ENCODE results near the gene FBXW11.
"Not testable (repeated sequence)": the region's sequence is repeated elsewhere in the genome, so short reads cannot be mapped to it uniquely, and the experiment has no call there.

FBXW11 gene

DNA sequence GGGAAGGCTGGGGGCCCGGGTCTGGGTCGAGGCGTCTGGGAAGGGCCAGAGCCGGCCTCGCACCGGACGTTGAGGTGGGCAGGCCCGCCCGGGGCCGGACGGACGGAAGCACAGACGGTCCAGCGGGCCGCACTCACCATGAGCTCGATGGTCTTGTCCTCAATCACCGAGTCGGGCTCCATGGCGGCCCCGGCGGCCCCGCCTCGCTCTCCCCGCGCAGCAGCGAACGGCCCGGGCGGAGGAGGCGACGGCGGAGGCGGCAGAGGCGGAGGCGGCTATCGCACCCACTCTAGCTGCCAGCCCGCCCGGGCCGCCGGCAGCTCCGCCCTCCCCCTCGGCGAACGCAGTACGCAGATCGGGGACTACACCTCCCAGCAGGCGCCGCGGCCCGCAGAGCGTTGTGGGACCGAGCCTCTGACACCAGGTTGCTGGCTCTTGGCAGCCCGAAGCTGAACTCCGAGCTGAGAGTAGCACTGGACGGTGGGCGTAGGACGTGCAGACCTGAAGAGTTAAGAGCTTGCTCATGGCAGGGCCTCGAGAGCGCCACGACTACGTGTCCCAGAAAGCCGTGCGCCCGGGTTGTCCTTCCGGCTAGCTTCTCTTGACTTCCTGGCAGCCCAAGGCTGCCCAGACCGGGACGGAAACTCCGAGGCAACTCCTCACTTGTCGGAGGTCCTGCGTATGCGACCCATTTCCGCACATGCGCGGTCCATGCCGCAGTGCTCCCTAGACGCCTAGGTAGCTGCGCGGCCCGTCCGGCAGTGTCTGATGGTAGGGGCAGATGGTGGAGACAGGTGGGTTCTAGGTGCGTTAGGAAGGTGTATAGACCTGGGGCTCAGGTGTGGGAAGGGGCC, at the start of gene FBXW11:
TSS of gene FBXW11 (minus strand) at position 318 of the 854 bp plus-strand sequence. CDS start at position 182, 136 bp downstream.
- no peak for FAIRE-seq

DNA sequence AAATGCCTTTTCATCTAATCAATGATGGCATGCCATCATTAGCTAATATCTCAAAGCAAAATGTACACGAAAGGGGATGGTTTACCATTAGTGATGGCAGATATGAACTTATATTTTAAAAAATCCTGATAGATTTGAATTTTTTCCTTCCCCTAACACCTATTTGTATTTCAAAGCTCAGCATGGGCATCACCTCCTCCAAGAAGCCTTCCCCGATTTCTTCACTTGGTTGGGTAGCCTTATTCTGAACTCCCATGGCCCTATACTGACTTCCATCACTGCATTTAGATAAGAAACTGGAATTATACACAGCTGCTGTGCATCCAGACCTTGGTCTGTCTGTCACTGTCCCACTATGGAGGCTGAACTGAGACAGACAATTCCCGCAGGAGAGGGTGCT, 49.6 kb upstream of the FBXW11 start:
- FAIRE-seq: no peak

DNA sequence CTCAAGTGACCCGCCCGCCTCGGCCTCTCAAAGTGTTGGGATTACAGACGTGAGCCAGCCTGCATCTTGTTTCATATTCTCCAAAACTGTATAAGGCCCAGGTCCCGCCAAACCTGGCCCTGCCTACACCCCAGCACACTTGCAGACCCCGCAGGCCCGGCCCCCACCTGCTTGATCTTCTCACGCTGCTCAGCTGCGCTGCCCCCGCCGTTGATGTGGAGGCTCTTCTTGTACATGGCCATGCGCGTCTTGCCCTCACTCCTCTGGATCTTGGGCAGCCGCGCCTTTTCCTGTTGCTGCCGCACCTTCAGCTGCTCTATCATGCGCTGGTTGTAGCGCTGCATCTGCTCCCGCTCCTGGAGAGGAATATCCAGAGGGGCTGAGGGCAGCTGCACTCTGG, 49.0 kb upstream of the FBXW11 start:
- FAIRE-seq: no peak

DNA sequence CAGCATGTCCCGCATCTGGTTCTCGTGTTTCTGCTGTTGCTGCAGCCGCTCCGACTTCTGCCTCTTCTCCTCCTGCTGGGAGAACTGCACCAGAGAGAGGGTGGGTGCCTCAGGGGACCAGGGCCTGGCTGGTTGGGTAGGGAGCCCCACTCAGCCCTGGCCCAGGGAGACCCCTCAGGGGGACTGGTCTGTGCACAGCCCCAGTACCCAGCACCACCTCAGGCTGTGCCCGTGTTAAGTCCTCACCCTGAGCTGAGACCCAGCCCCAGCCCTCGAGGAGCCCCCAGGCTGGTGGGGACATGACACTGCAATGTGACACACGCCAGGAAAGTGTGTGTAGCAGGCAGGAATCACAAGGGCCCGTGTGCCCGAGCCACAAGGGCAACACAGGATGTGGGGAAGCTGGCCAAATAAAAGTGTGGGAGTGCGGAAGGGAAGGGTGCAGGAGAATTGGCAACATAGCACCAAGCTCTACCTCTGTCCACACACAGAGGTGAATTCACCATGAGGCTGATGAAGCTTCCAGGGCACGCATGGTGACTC, 48.2 kb upstream of the FBXW11 start:
- FAIRE-seq: no peak

DNA sequence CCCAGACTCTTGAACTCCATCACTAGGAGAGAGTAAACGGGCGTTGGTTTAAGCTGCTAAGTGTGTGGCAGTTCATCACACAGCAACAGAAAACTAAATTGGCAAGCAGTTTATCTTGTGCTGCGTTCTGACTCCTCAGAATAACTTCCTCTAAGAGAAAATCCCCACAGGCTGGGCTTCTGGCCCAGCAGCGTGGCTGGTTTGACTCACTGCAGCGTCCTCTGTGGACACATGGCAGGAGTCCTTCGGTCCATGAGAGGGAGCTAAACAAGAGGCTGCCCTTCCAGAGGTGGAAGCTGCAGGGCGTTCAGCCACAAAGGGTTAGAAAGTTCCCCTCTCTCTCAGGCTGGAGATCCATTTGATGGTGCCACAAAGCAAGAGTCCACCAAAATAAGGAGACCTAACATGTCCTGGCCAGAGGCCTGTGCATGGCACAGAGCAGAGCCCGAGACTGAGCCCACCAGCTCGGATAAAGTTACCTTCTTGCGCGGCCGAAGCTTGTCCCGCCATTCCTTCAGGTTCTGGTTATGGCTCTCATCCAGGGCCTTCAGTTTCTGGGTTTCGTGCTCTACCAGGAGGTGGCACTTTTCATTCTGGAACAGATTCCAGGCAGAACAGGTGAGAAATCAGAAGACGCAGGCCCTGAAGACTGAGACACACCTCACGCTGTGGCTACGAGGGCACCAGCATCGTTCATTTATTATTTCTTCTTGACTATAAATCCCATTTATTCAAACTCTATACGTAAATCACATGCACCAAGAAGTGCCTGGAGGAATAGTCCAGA, 46.2 kb upstream of the FBXW11 start:
- FAIRE-seq: no peak

DNA sequence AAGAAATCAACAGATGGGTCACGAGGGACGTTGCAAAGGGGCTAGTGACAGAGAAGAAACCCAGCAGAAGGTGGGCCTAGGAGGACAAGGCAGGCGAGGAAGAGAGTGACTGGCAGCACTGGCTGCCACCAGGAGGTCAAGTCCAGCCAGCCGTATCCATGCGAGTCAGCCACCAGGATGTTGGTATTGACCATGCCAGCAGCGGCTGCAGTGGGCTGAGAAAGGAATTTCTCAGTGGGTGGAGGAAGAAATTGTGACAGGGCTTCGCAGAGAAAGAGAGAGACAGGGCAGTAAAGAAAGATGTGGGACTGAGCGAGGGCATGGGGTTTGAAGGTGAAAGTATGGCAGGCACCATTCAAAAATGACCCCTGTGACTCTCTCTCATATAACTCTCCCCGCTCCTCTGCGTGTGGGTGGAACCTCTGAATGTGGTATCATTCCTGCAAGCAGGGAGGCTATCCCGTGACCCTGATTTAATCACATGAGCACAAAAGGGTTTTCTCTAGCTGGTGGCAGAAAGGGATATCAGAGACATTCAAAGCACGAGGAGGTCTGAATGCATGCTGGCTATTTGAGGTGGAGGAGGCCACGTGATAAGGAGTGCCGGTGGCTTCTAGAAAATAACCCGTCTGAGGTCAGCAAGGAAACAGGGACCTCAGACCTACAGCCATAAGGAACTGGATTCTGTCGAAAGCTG, 45.4 kb upstream of the FBXW11 start:
- FAIRE-seq: no peak

DNA sequence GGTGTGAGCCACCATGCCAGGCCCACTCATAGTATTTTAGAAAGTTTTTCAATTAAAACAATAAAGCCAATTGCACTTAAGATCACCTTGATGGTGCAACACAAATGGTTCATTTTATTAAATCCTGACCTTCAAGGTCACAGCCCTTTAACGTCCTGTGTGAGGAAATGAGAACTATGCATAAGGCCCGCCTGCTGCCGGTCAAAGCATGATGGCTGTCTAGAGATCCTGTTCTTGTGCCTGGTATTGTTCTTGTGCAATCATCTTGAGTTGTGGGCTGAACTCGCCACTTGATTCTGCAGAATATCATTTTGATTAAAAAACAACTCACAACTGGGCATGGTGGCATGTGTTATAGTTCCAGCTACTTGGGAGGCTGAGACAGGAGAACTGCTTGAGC, 43.6 kb upstream of the FBXW11 start:
- FAIRE-seq: no peak

DNA sequence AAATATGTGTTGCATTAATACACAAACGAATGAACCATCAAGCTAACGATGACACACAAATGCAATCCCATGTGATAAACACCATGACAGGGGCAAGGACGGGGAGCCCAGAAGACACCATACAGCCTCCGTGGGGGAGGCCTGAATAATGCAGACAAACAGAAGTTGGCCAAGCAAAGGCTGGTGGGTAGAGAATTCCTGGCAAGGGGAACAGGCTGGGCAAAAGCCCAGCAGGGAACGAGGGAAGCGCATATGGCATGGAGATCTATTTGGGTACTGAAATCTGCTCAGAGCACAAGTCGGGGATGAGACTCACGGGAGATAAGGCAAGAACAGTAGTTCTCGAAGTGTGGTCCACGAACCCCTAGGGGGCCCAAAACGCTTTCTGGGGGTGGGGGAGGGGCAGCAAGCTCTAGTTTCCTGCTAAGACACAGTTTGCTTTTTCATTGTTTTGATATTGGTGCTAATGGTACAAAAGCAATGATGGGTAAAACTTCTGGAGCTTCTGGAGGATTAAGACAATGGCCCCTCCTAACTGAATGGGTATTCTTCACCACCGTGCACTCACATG, 42.9 kb upstream of the FBXW11 start:
- FAIRE-seq: no peak

DNA sequence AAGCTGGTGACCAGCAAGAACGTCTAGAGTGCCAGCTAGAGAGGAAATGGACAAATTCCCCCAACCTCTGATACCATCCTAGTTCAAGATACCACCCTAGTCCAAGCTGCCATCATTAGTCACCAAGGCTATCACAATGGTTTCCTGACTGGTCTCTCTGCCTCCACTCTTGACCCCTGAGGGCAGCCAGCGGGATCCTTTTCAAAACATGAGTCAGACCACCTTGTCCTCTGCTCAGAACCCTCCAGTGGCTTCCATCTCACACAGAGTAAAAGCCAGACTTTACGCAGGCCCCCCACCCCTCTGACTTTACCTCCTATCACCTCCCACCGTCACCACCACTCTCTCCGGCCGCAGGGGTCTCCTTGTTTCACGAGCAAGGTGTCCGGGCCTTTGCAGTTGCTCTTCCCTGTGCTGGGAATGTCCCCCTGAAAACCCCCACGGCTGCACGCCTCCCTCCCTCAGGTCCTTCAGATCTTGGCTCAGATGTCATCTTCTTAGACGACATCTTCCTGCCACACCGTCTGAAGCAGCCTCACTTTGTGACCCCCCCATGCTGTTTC, 42.2 kb upstream of the FBXW11 start:
- no peak for FAIRE-seq

DNA sequence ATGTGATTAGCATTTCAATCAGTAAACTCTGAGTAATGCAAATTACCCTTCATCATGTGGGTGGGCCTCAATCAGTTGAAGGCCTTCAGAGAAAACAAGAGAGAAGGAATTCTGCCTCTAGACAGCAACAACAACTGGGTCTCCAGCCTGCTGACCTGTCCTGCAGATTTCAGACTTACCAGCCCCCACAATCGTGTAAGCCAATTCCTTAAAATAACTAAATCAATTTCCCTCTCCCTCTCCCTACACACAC, 41.7 kb upstream of the FBXW11 start:
- FAIRE-seq: no peak

DNA sequence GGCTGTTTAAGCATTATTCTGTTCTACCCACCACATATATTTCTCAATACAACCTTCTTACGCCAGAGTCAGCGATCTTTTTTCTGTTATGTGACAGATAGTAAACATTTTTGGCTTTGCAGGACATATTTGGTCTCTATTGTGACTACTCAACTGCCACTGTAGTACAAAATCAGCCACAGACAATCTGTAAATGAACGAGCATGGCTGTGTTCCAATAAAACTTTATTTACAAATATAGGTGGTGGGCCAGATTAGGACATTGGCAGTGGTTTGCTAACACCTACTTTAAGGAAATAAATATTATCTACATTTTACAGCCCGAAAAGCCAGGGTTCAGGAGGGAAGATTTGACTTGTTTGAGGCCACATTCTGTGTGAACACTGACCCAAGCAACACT, 40.2 kb upstream of the FBXW11 start:
- no peak for FAIRE-seq

DNA sequence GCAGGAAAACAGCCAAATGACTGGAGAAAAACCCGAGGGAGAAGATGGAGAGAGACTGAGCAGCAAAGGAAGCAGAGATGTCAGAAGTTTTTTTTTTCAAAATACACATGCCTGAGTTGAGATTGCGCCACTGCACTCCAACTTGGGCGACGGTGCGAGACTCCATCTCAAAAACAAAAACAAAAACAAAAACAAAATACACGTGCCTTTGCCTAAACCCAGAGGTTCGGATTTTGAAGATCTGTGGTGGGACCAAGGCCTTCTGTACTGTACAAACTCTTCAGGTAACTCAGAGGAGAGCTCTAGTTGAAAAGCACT, 38.8 kb upstream of the FBXW11 start:
- FAIRE-seq: no peak

DNA sequence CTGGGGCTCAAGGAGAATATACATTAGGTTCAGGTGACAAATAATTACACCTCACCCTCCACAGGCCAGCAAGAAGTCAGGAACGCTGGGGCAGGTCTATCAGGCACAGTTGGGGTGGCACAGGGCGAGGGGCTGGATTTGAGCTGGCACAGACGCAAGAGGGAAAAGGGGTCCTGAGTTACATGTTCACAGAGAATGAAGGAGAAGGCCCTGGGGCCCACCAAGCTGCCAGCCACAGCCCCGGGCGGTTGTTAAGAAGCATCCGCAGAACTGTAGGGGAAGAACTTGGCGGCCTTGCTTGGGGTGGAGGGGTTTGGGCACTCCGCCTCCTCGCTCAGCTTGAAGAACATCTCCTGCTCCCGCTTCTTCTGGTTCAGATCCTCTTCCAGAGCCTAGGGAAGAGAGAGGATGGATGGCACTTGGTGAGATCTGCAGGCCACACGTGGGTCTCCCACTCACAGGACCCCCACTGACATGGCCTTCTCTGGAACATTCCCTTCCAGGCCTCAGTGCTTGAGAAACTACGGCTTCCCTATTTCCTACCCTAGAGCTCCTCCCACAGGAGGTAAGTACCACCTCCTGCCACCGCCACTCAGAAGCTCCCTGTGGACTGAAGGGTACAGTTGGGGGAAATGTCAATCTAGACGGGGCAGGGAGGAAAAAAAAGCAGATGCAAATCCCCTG, 38.3 kb upstream of the FBXW11 start:
- FAIRE-seq: no peak

DNA sequence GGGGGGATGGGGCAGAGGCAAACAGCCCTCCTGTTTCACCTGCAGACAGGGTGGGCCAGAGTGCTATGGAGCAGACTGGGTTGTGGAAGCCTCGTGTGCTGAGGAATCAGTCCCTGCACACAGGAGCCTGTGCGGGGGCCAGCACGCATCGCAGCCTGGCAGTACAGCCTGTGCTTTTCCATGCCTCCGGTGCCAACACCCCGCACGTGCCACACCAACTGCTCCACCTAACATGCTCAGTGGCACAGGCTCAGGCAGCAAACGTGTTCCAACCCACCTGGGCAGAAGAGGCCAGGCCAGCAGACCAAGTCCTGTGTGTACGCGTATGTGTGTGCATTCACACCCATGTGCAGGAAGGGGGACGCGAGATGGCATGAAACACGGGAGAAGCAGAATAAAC, 37.4 kb upstream of the FBXW11 start:
- no peak for FAIRE-seq

DNA sequence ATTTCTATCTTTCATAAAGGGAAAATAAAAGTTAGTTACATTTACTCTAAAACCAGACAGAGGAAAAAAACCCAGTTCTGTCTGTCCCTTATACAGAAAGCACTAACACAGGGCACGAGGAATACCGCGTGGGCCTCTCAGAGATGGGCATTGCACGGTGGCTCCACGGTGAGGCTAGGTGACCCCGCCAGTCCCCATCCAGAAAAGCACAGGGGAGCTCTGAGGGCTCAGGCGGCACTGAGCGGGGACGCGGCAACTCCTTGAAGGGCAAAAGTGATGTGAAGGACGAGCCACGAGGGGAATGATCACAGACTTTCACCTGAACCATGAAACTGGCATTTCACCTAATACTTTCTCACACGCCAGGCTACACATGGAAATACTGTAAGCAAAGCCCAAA, 35.7 kb upstream of the FBXW11 start:
- FAIRE-seq: no peak

DNA sequence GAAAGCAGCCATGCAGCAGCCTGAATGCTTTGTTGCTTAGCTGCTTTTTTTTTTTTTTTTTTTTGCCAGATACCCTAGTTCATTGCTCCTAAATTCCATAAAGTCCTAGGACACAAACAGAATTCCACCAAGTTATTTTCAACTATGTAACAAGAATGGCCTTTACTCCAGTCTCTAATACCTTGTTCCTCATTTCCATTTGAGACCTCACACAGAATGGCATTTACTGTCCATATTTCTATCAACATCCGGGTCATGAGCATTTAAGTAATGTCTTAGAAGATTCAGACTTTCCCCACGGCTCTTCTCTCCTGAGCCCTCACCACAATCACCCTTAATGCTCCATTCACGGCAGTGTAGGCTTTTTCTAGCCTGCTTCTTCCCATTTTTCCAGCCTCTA, 31.7 kb upstream of the FBXW11 start:
- FAIRE-seq: no peak

DNA sequence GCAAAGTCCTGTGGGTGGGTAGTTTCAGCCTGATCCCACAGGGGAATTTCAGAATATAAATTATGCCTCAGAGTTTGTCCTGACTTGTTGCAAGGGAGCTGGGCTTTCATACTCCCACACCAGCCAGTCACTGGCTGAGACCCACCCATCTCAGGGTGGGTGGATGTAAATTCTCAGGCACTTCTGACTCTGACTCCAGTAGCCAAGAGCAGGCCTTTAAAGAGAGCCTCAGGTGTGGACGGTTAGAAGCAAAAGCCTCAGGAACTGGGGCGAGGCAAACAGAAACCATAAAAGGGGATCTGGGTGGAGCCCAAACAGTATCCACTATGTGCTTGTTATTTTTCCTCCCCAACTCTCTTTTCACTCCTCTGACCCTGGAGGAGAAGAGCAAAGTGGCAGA, 28.6 kb upstream of the FBXW11 start:
- no peak for FAIRE-seq

DNA sequence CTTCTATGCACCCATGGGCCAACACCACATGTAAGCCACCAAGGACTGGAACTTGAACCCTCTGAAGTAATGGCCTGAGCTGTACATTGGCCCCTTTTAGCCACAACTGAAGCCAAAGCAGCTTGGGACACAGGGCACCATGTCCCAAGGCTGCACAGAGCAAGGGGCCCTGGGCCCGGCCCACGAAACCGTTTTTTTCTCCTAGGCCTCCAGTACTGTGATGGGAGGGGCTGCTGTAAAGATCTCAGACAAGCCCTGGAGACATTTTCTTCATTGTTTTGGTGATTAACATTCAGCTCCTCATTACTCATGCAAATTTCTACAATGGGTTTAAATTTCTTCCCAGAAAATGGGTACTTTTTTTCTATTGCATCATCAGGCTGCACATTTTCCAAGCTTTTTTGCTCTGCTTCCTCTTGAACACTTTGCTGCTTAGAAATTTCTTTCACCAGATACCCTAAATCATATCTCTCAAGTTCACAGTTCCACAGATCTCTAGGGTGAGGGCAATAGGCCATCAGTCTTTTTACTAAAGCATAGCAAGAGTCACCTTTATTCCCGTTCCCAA, 25.5 kb upstream of the FBXW11 start:
- FAIRE-seq: no peak

DNA sequence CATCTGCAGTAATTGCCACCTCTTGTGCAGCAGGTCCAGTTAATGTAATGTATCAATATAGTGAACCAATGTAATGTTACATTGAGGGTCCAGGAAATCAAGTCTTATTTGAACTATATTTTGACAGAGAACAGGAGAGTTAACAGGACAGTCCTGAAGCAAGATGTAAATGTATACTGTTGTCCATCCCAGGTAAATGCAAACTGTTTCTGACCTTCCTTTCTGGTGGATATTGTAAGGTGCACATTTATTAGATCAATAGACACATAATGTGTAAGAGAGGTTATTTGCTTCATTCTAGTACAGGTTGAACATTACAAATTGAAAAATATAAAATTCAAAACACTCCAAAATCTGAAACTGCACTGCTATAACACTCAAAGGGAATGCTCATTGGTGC, 23.4 kb upstream of the FBXW11 start:
- no peak for FAIRE-seq

DNA sequence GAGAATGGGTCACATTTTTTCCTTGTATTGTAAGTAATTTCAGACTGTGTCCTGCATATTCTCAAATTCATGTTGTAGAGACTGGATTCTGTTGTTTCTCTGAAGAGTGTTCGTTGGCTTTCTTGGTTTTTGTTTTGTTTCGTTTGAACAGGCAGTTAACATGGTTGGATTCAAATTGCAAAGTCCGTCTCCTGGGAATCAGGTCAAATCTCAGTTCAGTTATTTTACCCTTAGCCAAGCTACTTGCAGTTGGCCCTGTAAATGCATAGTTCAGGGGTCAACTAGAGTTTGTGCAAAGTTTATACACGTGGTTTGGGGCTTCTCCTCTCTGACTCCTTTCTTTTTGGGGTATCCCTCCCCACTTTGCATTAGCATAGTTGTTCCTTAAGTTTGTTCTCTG, 21.7 kb upstream of the FBXW11 start:
- FAIRE-seq: no peak

DNA sequence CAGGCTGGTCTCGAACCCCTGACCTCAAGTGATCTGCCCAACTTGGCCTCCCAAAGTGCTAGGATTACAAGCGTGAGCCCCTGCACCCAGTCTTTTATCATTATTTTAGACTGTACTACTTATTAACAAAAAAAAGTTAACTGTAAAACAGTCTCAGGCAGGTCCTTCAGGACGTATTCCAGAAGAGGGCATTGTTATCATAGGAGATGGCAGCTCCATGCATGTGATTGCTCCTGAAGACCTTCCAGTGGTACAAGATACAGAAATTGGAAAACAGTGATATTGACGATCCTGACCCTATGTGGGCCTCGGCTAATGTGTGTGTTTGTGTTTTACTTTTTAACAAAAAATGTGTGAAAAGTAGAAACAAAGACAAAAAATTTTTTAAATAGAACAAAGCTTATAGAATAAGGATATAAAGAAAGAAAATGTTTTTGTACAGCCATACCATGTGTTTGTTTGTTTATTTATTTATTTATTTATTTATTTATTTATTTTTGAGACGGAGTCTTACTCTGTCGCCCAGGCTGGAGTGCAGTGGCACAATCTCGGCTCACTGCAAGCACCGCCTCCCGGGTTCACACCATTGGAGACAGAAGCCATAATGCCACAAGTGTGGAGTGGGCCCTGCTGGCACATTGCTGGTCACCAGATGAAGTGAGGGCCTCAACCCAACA, 13.8 kb upstream of the FBXW11 start:
- FAIRE-seq: not testable (repeated sequence)

DNA sequence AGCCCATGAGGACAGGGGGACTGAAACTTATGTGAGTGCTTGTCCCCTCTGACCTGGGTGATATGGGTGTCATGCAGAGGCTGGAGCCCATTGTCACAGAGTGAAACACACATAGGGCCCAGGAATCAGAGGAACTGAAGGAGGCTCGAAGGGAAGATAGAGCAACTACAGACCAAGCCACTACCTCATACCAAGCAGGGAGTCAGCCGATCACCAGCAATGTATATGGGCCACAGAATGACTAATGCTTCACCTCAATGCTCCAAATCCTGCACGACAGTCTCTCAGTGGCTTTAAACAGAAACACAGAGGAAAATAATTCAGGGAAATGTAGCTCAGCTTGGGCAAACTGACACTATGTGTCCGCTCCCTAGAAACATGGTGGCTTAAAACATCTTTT, 8.9 kb upstream of the FBXW11 start:
- FAIRE-seq: no peak

Data from islet of Langerhans (tissue), 1 donor.